Left renal pelvis (tissue), 4 donors: Measurements from ENCODE around the gene PMM2. TPM values are rescaled to one million over a fixed set of nuclear protein-coding genes. Genes with fewer than 3 reads are reported as not detected.
A peak's percentile ranks its signal among the peaks of the same experiment; 100 is the strongest.
"Not testable (repeated sequence)": the region's sequence is repeated elsewhere in the genome, so short reads cannot be mapped to it uniquely, and the experiment has no call there.

Experiments used
- DNase-seq, 4 donors: peaks; one replicate each; pipeline ENCODE4 v3.0.0-alpha.2; 2013; ENCODE audit warnings: low read depth in 4 of 4, low spot score in 3 of 4
- polyA plus RNA-seq, 4 donors: library from polyadenylated mRNA; unstranded; fragments of 120-200 nt; gene quantifications; one replicate each; pipeline ENCODE4 v1.2.1, GENCODE V29; 2013; ENCODE audit not compliant: insufficient read length in 4 of 4

Gene PMM2
- 10 to 100 TPM; 19.5 to 24.2 (median 22.0) TPM for polyA plus RNA-seq

GRCh38 chr16:8797364-8798173 is at the start of gene PMM2, which contains the start of gene TMEM186:
Gene PMM2 (plus strand): TSS chr16:8797839. CDS start chr16:8797883, 44 bp downstream.
Gene TMEM186 (minus strand): TSS chr16:8797639. CDS start chr16:8797614, 25 bp downstream.
- peak; percentile 85 to 93 (median 89) for DNase-seq

DNA sequence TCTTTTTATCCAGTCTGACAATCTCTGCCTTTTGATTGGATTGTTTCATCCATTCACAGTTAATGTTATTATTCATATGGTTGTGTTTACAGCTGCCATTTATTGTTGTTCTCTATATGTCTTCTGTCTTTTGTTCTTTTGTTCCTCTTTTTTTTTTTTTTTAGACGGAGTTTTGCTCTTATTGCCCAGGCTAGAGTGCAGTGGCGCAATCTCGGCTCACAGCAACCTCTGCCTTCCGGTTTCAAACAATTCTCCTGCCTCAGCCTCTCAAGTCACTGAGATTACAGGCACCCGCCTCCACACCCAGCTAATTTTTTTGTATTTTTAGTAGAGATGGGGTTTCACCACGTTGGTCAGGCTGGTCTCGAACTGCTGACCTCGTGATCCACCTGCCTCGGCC is 48.7 kb upstream of the PMM2 start:
- not testable (repeated sequence) for DNase-seq

DNA sequence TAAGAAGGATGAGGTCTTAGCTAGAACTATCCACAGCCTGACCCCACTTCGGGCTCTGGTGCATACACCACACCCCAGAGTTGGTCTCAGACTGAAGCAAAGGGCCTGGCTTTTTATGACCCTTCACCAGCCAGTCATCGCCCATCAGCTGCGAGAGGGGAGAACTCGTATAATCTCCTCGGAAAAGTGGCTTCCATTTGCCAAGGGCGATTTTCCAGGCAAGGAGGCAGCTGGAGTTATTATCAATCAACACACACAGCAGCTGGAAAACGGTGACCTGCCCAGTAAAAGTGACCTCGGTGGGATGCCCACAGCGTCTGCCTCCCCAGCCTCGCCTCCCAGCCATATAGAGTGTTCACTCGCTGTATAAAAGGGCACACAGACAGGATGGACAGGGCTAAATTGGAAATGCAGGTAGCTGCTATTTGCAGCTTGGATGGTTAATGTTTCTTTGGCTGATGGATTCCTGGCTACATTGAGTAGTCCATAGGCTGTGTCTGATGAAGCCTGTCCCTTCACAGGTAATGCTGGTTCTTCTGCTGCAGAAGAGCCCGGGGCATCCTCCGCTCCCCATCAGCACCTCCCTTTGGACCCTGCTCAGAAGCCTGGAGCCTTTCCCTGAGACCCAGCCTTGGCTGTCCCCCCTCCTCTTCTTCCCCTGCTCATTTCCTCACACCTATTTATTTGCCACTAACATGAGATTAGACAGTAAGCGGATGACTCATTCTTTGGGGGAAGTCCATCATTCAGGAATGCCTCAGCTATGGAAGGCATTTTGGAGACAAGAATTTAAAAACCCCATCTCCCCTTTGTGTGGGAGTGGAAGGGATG is 45.9 kb upstream of the PMM2 start:
- no peak for DNase-seq

DNA sequence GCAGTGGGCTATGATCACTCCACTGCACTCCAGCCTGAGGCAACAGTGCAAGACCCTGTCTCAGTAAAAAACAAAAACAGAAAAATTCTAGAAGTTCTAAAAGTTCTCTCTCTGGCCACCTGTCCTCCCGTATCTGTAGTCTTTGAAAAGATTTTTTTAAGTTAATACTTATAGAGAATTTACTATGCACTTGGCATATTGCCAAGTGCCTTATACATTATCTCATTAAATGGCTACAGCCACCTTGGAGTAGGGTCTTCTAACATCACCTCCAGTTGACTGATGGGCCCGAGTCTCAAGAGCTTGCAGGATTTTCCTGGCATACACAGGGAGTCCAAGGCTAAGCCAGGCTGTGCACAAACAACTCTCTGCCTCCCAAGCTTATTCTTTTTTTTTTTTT is 44.9 kb upstream of the PMM2 start:
- DNase-seq, result no peak

GRCh38 chr16:8753416-8754054 is 44.1 kb upstream of the PMM2 start:
- no peak for DNase-seq

DNA sequence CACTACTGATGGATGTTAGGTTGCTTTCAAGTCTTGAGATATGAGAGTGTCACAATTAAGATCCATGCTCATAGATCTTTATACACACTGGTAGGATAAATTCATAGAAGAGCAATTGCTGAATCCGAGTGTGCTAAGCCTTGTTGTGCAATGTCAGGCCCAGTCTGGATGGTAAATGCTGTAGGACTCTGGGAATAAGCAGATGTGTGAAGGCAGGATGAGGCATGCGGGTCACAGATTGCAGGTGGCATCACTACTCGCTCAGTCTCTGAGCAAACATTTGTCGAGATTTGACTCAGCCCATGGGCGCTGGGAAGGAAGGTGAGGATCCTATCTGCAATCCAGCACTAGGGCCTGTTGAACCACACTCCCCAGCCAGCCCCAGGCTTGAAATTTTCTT is 40.9 kb upstream of the PMM2 start:
- no peak for DNase-seq

DNA sequence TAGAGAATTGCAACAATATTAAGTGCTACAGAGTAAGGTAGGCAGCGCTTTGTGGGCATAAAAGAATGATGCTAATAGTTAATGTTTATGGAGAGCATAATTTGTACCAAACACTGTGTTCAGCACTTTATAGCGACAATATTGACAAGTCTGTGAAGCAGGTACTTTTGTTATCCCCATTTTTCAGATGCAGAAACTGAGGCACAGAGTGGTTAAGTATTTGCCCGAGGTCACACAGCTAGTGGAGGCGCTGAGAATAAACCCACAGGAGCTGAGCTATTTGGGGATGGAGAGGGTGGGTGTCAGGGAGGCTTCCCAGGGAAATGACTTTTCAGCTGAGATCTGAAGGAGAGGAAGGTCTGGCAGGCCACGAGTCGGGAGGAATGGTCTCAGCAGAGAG is 39.6 kb upstream of the PMM2 start:
- no peak for DNase-seq

DNA sequence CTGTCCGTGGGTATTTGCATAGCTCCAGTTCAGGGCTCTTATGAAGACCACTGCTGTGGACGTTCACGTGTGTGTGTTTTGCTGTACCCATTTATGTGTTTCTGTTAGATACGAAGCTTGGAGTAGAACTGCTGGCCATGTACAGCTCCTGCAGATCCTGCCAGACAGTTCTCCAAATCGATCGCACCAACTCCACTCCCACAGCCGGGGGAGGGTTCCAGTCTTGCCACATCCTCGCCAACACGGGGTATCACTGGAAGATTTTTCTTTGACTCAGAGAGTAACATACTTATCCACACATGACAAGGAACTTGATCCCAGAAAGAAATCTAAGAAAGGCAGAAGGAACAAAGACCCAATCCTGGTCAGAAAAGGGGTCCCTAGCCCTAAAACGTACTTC is 37.6 kb upstream of the PMM2 start:
- DNase-seq, result no peak

DNA sequence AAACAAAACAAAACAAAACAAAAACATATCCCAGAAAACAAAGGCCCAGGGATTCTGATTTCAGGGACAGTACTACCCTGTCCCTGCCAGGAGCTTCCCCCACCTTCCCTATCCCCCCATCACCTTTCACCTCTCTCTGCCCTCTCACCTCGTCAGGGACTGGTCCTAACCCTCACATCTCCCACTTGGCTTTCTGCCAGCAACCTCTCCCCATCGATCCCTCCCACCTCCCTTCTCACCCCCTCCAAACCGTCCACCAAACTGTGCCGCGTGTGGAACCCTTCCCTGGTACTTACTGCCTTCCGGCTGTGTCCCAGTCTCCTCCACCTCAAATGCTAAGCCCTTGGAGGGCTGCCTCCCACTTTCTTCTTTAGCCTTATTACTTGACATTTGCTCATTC is 36.6 kb upstream of the PMM2 start:
- DNase-seq, result no peak

DNA sequence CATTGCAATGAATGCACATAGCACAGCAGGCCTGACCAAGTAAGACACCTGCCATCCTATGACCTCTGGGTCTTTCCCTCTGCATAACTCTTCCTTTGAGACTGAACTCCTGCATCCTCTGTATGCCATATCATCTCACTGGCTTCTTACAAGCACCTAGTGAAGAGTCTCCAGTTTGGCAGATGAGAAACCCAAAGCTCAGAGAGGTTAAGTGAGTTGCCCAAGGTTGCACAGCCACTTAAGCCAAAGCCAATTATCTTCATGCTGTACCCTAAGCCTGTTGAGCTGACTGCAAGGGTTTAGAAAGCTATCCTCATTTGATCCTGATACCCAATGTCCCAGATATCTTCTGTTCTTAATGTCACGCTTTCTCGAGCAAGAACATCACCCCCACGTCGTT is 35.4 kb upstream of the PMM2 start:
- no peak for DNase-seq

GRCh38 chr16:8763083-8763482 is 34.6 kb upstream of the PMM2 start:
- DNase-seq, result no peak

- DNase-seq, result no peak
Observed at GRCh38 chr16:8763899-8764298, 33.7 kb upstream of the PMM2 start.

DNA sequence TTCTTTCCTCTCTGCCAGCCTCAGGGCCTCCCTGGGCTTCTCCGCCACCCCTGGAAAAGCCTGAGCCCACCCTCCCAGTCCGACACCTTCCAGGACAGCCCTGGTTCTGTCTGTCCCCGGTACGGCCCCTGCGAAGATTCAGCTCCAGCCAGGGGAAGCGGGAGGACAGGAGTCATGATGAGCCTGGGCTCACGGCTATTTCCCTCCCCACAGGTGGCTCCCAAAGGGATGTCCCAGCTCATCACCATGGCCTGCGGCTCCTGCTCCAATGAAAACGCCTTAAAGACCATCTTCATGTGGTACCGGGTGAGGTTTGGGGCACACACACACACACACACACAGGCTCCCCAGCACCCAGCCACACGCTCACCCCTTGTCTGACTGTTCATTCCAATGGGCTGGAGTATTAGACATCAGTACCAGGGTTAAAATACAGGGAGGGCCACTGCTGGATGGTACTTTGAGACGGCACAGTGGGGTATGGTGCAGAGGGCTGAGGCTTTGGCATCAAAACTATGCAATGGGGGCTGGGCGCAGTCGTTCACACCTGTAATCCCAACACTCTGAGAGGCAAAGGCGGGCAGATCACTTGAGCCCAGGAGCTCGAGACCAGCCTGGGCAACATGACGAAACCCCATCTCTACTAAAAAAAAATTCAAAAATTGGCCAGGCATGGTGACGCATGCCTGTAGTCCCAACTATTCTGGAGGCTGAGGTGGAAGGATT is 33.0 kb upstream of the PMM2 start:
- DNase-seq, result no peak

DNA sequence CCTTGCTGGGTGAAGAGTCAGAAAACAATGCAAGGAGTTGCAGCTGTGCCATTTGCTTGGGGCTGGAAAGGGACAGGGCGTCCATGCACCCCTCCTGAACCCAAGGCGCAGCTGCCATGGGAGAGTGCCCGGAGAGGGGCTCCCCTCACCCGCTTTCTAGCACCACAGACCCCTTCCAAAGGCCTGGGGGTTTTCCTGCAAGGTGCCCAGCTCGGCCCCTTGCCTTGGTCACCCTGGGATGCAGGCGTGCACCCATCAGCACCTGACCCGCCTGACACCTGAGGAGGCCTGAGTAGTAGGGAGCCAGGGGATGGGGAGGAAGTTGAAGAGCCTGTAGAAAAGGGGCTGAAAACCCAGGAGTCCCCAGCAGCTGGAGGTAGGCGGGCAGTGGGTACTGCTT is 30.5 kb upstream of the PMM2 start:
- no peak for DNase-seq

- DNase-seq, result no peak
Observed at GRCh38 chr16:8768283-8768682, 29.4 kb upstream of the PMM2 start.

DNA sequence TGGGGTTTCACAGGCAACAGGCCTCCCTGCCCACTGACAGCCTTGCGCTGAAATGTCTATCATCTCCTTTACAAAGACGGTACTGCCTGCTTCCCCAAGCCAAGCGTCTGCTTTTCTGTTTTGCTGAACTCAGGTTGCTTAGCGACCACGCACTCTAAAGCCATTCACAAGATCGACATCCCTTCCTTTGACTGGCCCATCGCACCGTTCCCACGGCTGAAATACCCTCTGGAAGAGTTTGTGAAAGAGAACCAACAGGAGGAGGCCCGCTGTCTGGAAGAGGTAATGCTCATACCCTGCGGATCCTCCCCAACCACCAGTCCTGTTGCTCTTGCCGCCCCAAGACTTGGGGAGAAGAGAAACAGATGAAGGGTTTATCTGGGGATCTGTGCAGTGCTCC is 28.9 kb upstream of the PMM2 start:
- no peak for DNase-seq

DNA sequence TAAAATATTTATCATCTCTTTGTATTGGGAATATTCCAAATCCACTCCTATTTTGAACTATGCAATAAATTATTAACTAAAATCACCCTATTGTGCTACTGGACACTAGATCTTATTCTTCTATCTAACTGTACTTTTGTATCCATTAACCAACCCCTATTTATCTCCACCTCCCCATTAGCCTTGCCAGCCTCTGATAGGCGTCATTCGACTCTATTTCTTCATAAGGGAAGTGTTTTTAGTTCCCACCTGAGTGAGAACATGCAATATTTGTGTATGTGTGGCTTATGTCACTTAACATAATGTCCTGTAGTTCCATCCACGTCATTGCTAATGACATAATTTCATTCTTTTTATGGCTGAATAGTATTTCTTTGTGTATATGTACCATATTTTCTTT is 24.1 kb upstream of the PMM2 start:
- DNase-seq, result no peak

DNA sequence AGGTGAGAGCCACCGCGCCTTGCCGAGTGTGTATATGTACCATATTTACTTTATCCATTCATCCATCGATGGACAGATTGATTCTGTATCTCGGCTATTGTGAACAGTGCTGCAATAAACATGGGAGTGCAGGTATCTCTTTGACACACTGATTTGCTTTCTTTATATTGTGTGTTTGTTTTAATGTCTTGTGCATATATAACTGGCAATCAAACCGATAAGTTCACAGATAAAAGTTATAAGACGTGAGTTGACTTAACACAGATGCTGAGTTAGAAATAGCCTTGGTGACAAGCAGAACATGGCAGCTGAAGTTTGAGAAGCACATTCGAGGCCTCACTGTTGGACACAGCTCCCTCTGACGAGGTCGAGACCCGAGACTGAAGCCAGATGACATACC is 23.4 kb upstream of the PMM2 start:
- DNase-seq, result no peak

- no peak for DNase-seq
Observed at GRCh38 chr16:8775359-8775758, 22.3 kb upstream of the PMM2 start.

GRCh38 chr16:8776129-8776584 is 21.5 kb upstream of the PMM2 start:
- DNase-seq, result no peak

DNA sequence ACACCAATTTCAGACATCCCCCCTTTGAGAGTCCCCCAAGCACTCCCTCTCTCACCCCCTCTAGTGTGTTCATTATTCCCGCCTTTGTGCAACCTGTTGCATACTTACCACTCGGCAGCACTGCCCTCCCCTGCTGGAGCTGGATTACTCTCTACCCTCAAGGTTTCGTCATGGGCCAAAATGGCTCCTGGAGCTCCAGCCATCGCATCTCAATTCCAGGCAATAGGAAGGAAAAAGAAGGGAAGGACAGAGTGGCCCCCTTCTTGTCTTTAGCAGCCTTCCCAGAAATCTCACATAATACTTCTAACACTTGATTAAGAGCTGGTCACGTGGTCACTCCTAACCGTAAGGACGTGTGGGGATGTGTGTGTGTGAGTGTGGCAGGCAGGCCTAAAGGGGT is 20.4 kb upstream of the PMM2 start:
- no peak for DNase-seq
